Uterus (tissue), 4 donors: ENCODE data around the gene GNB5. TPM values are rescaled to one million over a fixed set of nuclear protein-coding genes. Genes with fewer than 3 reads are reported as not detected.

Source experiments
- DNase-seq, 2 donors: peaks; one replicate each; pipeline ENCODE4 v3.0.0-alpha.2; 2019 to 2020
- H3K27ac ChIP-seq, 2 donors: fragments of 200-600 bp; sonication (generic); 1 replicate in 1 of 2; 2 replicates in 1 of 2; pipeline ENCODE4 v1.5.1; 2016 to 2018
- H3K27me3 ChIP-seq, 2 donors: fragments of 200-600 bp; sonication (generic); one replicate each; pipeline ENCODE4 v1.5.1; 2018 to 2019; ENCODE audit warnings: control low read depth in 1 of 2
- H3K36me3 ChIP-seq, 2 donors: fragments of 200-600 bp; sonication (generic); one replicate each; pipeline ENCODE4 v1.5.1; 2019; ENCODE audit warnings: control low read depth in 1 of 2
- H3K4me1 ChIP-seq, 2 donors: fragments of 200-600 bp; sonication (generic); one replicate each; pipeline ENCODE4 v1.5.1; 2018 to 2019; ENCODE audit warnings: control low read depth in 1 of 2
- H3K4me3 ChIP-seq, 2 donors: fragments of 200-600 bp; sonication (generic); 1 replicate in 1 of 2; 2 replicates in 1 of 2; pipeline ENCODE4 v1.5.1; 2018 to 2019; ENCODE audit warnings: mild to moderate bottlenecking in 1 of 2
- H3K9me3 ChIP-seq, 2 donors: fragments of 200-600 bp; sonication (generic); one replicate each; pipeline ENCODE4 v1.5.1; 2019; ENCODE audit warnings: control low read depth in 1 of 2
- CTCF ChIP-seq, 4 experiments: fragments of 200-600 bp in 2 of 4; fragments of 450-650 bp in 2 of 4; sonication (generic) in 2 of 4; IDR thresholded peaks; one replicate each; pipeline ENCODE4 v1.5.1; 2016 to 2019; ENCODE audit warnings: antibody characterized with exemption in 4 of 4, mild to moderate bottlenecking in 2 of 4, moderate library complexity in 1 of 4
- POLR2A ChIP-seq, 2 donors: fragments of 450-650 bp; IDR thresholded peaks; one replicate each; pipeline ENCODE4 v1.6.1; 2016; ENCODE audit warnings: antibody characterized with exemption in 2 of 2, mild to moderate bottlenecking in 1 of 2, moderate library complexity in 1 of 2
- intact Hi-C: fragments of 100-400 bp; cut with DNase I; formaldehyde crosslinking; loops from one replicate; pipeline ENCODE4 v1.15.1; 2023; ENCODE audit warnings: low total_unique reads
- total RNA-seq, 4 donors: library from RNA; depleted of rRNA in 3 of 4; stranded (reverse); fragments of >200 nt in 3 of 4; gene quantifications; one replicate each; pipeline versions ENCODE4 v1.1.0 to v1.2.4, GENCODE V29; 2014 to 2023
- donor health status: DM: yes; HTN: yes; CAD: no.

The GNB5 gene
- total RNA-seq, 4 donors from 2014 or later: 28.4 to 73.8 (median 48.8) TPM

- TF ChIP-seq POLR2A (IDR thresholded peaks at IDR 0.05) (no peak), CTCF (IDR thresholded peaks at IDR 0.05) (no peak)
- DNase-seq: no peak
- H3K36me3 ChIP-seq: no peaks in the 10 kb centered on the region
- no peaks in the 10 kb centered on the region for H3K9me3 ChIP-seq
- intact Hi-C loops: no loop called here
- H3K4me3 ChIP-seq: no peak overlapping the region
- H3K4me1 ChIP-seq: no peaks in the 10 kb centered on the region
- H3K27me3 ChIP-seq: no peaks in the 10 kb centered on the region
- H3K27ac ChIP-seq: no peak overlapping the region
These were observed 41.0 kb downstream of the GNB5 start for GRCh38 chr15:52150043-52150825.

GRCh38 chr15:52148403-52148802 lies 42.8 kb downstream of the GNB5 start:
- Histone ChIP-seq H3K4me1 (no peaks in the 10 kb centered on the region), H3K9me3 (no peaks in the 10 kb centered on the region), H3K27me3 (no peaks in the 10 kb centered on the region), H3K4me3 (no peak overlapping the region), H3K27ac (no peak overlapping the region), H3K36me3 (no peaks in the 10 kb centered on the region)
- intact Hi-C loops: no loop called here
- no peak for TF ChIP-seq CTCF (IDR thresholded peaks at IDR 0.05)
- TF ChIP-seq POLR2A (IDR thresholded peaks at IDR 0.05): no peak
- DNase-seq: no peak

- H3K27me3 ChIP-seq: no peaks in the 10 kb centered on the region
- no peak for TF ChIP-seq POLR2A (IDR thresholded peaks at IDR 0.05)
- no peak for TF ChIP-seq CTCF (IDR thresholded peaks at IDR 0.05)
- no peak for DNase-seq
- H3K36me3 ChIP-seq: no peaks in the 10 kb centered on the region
- no peaks in the 10 kb centered on the region for H3K4me1 ChIP-seq
- no peaks in the 10 kb centered on the region for H3K9me3 ChIP-seq
- H3K4me3 ChIP-seq: no peak overlapping the region
- no peak overlapping the region for H3K27ac ChIP-seq
- intact Hi-C loops: no loop called here
These were observed 44.4 kb downstream of the GNB5 start for GRCh38 chr15:52146776-52147175.

GRCh38 chr15:52146261-52146660 lies 44.9 kb downstream of the GNB5 start:
- H3K4me3 ChIP-seq: no peak overlapping the region
- intact Hi-C loops: no loop called here
- TF ChIP-seq CTCF (IDR thresholded peaks at IDR 0.05): no peak
- no peak for TF ChIP-seq POLR2A (IDR thresholded peaks at IDR 0.05)
- H3K27me3 ChIP-seq: no peaks in the 10 kb centered on the region
- DNase-seq: no peak
- H3K9me3 ChIP-seq: no peaks in the 10 kb centered on the region
- no peaks in the 10 kb centered on the region for H3K36me3 ChIP-seq
- no peak overlapping the region for H3K27ac ChIP-seq
- H3K4me1 ChIP-seq: no peaks in the 10 kb centered on the region

- intact Hi-C loops: no loop called here
- Histone ChIP-seq H3K27me3 (no peaks in the 10 kb centered on the region), H3K36me3 (no peaks in the 10 kb centered on the region)
These were observed 46.5 kb downstream of the GNB5 start for GRCh38 chr15:52144656-52145178.

More at GRCh38 chr15:52144656-52145178, 46.5 kb downstream of the GNB5 start:
- TF ChIP-seq CTCF (IDR thresholded peaks at IDR 0.05): no peak
- TF ChIP-seq POLR2A (IDR thresholded peaks at IDR 0.05): no peak
- Histone ChIP-seq H3K4me1 (no peaks in the 10 kb centered on the region), H3K27ac (no peak overlapping the region), H3K4me3 (no peak overlapping the region), H3K9me3 (no peaks in the 10 kb centered on the region)
- DNase-seq: no peak
